PC-9 (cell line): ENCODE data around the gene HSPA1L. TPM values are rescaled to one million over a fixed set of nuclear protein-coding genes. Genes with fewer than 3 reads are reported as not detected.
"Not testable (repeated sequence)": the region's sequence is repeated elsewhere in the genome, so short reads cannot be mapped to it uniquely, and the experiment has no call there.

Experiments
- BruUV-seq: library from RNA; stranded (reverse); fragments of 400-500 nt; replicated peaks from 2 replicates; lab custom pipeline; 2021; lab: Mats Ljungman, UMichigan
- CTCF ChIA-PET: fragments of 300-600 bp; sonication (Branson Sonifier 250); formaldehyde crosslinking; loops from one replicate; lab custom pipeline; 2022; ENCODE audit warnings: antibody characterized with exemption; lab: Charles Lee
- POLR2A ChIA-PET: fragments of 300-600 bp; sonication (Branson Sonifier 250); formaldehyde crosslinking; loops from one replicate; lab custom pipeline; 2022; ENCODE audit warnings: antibody characterized with exemption; ENCODE audit not compliant: unreplicated experiment; lab: Charles Lee
- DNase-seq, 2 experiments: peaks; one replicate each; pipeline versions ENCODE4 v3.0.0 to v3.0.0-alpha.2; 2015 to 2022; ENCODE audit warnings: mixed read lengths in 1 of 2
- H2AFZ ChIP-seq: fragments of 200-600 bp; sonication (generic); 2 replicates; pipeline ENCODE4 v1.8.1; 2017; ENCODE audit warnings: antibody characterized with exemption
- H3F3A ChIP-seq: fragments of 200-600 bp; sonication (generic); 2 replicates; pipeline ENCODE4 v1.8.1; 2017; ENCODE audit warnings: antibody characterized with exemption, mild to moderate bottlenecking, low read depth; ENCODE audit not compliant: insufficient read depth
- H3K27ac ChIP-seq: fragments of 200-600 bp; sonication (generic); 2 replicates; pipeline ENCODE4 v1.6.1; 2016; ENCODE audit warnings: mixed run types
- H3K27me3 ChIP-seq: fragments of 200-600 bp; sonication (generic); 2 replicates; pipeline ENCODE4 v1.6.1; 2016; ENCODE audit warnings: low read depth, mixed run types; ENCODE audit not compliant: insufficient read depth
- H3K36me3 ChIP-seq: fragments of 200-600 bp; sonication (generic); 2 replicates; pipeline ENCODE4 v1.6.1; 2016; ENCODE audit warnings: low read depth, mixed run types
- H3K4me1 ChIP-seq: fragments of 200-600 bp; sonication (generic); replicated peaks from 2 replicates; pipeline ENCODE4 v1.6.1; 2016; ENCODE audit warnings: mixed run types; ENCODE audit not compliant: insufficient read depth
- H3K4me2 ChIP-seq: fragments of 200-600 bp; sonication (generic); 2 replicates; pipeline ENCODE4 v1.6.1; 2017; ENCODE audit warnings: mixed run types
- H3K4me3 ChIP-seq: fragments of 200-600 bp; sonication (generic); 2 replicates; pipeline ENCODE4 v1.6.1; 2016; ENCODE audit warnings: mixed run types
- H3K79me2 ChIP-seq: fragments of 200-600 bp; sonication (generic); 2 replicates; pipeline ENCODE4 v1.6.1; 2017; ENCODE audit warnings: low read depth, mixed run types
- H3K9me2 ChIP-seq: fragments of 200-600 bp; sonication (generic); 2 replicates; pipeline ENCODE4 v1.8.1; 2017; ENCODE audit warnings: mild to moderate bottlenecking; ENCODE audit not compliant: insufficient read depth
- H3K9me3 ChIP-seq: fragments of 200-600 bp; sonication (generic); 2 replicates; pipeline ENCODE4 v1.8.1; 2016; ENCODE audit warnings: low read depth; ENCODE audit not compliant: insufficient read depth
- H4K20me1 ChIP-seq: fragments of 200-600 bp; sonication (generic); 2 replicates; pipeline ENCODE4 v1.8.1; 2017; ENCODE audit not compliant: insufficient read depth
- EZH2 ChIP-seq: fragments of 200-600 bp; sonication (generic); IDR thresholded peaks from 2 replicates; pipeline ENCODE4 v1.8.0; 2017; ENCODE audit warnings: antibody characterized with exemption, low read depth
- intact Hi-C: fragments of 100-400 bp; cut with micrococcal nuclease; formaldehyde crosslinking; loops from one replicate; pipeline ENCODE4 v1.10.0; 2022; ENCODE audit not compliant: unreplicated experiment
- total RNA-seq: library from RNA; stranded (reverse); gene quantifications from 2 replicates; pipeline ENCODE4 v1.2.3, GENCODE V29; 2021
- TF ChIP-seq, protein P1 (sequence below): fragments of 200-600 bp; sonication (generic); conservative IDR thresholded peaks from 2 replicates; pipeline ENCODE4 v1.6.1; 2017; ENCODE audit warnings: mixed run types, antibody characterized with exemption, mild to moderate bottlenecking, moderate library complexity

The HSPA1L gene
- total RNA-seq, 1 experiment from 2014 or later = 2.3 TPM

DNA sequence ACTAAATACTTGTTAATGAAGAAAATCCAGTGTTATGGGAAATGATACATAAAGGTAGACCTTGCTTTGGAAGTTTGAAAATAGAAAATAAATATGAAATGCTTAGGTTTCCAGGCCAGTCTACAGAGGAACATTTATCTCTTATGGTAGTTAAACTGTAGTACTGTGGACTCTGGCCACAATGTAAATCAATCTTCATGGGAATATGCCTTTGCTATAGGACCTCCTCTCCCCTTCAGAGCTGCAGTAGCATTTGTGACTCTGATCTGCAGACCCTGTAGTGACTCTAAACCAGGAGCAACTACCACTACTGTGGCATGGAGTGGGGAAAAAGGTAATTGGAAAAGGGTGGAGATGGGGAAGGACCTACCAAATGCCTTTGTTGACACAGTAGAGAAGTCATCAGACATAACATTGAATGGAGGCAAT is 4.8 kb upstream of the HSPA1L start:
- peak overlapping the region; percentile 98 for H3K27ac ChIP-seq
- DNase-seq = no peak

DNA sequence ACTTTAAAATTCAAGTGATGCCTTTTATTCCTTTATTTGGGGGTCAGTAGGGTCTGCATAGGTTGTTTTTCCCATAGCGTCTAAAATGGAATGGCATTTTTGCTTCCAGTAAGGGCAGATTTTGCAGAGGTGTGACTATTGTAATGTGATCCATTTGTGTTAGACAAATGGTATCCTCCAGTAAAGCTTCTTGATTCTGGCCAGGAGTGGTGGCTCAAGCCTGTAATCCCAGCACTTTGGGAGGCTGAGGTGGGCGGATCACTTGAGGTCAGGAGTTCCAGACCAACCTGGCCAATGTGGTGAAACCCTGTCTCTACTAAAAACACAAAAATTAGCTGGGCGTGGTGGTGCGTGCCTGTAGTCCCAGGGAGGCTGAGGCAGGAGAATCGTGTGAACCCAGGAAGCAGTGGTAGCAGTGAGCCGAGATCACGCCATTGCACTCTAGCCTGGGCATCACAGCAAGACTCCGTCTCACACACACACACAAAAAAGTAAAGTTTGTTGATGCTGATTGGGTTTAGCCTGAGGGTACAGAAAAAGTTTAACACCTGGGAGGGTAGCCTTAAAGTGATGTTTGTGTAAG is 2.9 kb upstream of the HSPA1L start:
- Histone ChIP-seq H4K20me1 (peaks cover 19% of the 10 kb centered on the region), H3F3A (peaks cover 71% of the 10 kb centered on the region), H3K27ac (peak overlapping the region; percentile 98), H3K4me3 (peak overlapping the region; percentile 81), H3K4me1 (peaks cover 45% of the 10 kb centered on the region), H3K4me2 (peak overlapping the region; percentile 98), H3K79me2 (peaks cover 65% of the 10 kb centered on the region)
- POLR2A ChIA-PET = interaction anchor here (0.7 to 1.0 kb wide), 3 partner anchors 17 to 220 kb away, joined by 3 to 4 read pairs (median 3); partner anchors contain the start of gene CLIC1
- H3K9me2 ChIP-seq, CTCF ChIA-PET, intact Hi-C loops, BruUV-seq, H3K36me3 ChIP-seq, H2AFZ ChIP-seq, H3K27me3 ChIP-seq, H3K9me3 ChIP-seq: not testable (repeated sequence)
- DNase-seq = peak; percentile 53 to 55

More for the DNA sequence above, 4.8 kb upstream of the HSPA1L start:
- Histone ChIP-seq H3K27me3 (no peaks in the 10 kb centered on the region), H3K36me3 (no peaks in the 10 kb centered on the region), H3K4me3 (peak overlapping the region; percentile 81), H2AFZ (no peak overlapping the region), H3K79me2 (peaks cover 72% of the 10 kb centered on the region), H3F3A (peaks cover 75% of the 10 kb centered on the region), H3K9me3 (no peaks in the 10 kb centered on the region), H3K4me1 (peaks cover 53% of the 10 kb centered on the region), H3K4me2 (peak overlapping the region; percentile 98), H3K9me2 (no peaks in the 10 kb centered on the region), H4K20me1 (peaks cover 19% of the 10 kb centered on the region)
- intact Hi-C loops = loop anchor here (10.0 kb wide), 2 partner anchors 275 to 1155 kb away; partner anchors contain the start of genes ATP6V1G2, DDX39B and NFKBIL1
- no peak for TF ChIP-seq EZH2
- TF ChIP-seq, protein P1, sequence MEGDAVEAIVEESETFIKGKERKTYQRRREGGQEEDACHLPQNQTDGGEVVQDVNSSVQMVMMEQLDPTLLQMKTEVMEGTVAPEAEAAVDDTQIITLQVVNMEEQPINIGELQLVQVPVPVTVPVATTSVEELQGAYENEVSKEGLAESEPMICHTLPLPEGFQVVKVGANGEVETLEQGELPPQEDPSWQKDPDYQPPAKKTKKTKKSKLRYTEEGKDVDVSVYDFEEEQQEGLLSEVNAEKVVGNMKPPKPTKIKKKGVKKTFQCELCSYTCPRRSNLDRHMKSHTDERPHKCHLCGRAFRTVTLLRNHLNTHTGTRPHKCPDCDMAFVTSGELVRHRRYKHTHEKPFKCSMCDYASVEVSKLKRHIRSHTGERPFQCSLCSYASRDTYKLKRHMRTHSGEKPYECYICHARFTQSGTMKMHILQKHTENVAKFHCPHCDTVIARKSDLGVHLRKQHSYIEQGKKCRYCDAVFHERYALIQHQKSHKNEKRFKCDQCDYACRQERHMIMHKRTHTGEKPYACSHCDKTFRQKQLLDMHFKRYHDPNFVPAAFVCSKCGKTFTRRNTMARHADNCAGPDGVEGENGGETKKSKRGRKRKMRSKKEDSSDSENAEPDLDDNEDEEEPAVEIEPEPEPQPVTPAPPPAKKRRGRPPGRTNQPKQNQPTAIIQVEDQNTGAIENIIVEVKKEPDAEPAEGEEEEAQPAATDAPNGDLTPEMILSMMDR = no peak
- POLR2A ChIA-PET = interaction anchor here (0.6 to 0.7 kb wide), 2 partner anchors 81 to 108 kb away, joined by 8 to 14 read pairs; no protein-coding TSS in a partner anchor
- BruUV-seq = no TSS peak
- CTCF ChIA-PET = interaction anchor here (0.6 to 0.7 kb wide), 2 partner anchors 43 to 126 kb away, joined by 3 to 4 read pairs; partner anchors contain the start of genes CFB and NEU1

DNA sequence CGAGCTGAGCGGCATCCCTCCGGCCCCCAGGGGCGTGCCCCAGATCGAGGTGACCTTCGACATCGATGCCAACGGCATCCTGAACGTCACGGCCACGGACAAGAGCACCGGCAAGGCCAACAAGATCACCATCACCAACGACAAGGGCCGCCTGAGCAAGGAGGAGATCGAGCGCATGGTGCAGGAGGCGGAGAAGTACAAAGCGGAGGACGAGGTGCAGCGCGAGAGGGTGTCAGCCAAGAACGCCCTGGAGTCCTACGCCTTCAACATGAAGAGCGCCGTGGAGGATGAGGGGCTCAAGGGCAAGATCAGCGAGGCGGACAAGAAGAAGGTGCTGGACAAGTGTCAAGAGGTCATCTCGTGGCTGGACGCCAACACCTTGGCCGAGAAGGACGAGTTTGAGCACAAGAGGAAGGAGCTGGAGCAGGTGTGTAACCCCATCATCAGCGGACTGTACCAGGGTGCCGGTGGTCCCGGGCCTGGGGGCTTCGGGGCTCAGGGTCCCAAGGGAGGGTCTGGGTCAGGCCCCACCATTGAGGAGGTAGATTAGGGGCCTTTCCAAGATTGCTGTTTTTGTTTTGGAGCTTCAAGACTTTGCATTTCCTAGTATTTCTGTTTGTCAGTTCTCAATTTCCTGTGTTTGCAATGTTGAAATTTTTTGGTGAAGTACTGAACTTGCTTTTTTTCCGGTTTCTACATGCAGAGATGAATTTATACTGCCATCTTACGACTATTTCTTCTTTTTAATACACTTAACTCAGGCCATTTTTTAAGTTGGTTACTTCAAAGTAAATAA is 2.2 kb upstream of the HSPA1L start:
- Histone ChIP-seq H3K79me2 (peaks cover 64% of the 10 kb centered on the region), H4K20me1 (peaks cover 19% of the 10 kb centered on the region), H3K4me3 (peak overlapping the region; percentile 81), H3K4me2 (peak overlapping the region; percentile 98), H3K27ac (peak overlapping the region; percentile 98; the same call in 1 of the 2 replicates), H3F3A (peaks cover 65% of the 10 kb centered on the region), H3K4me1 (peaks cover 38% of the 10 kb centered on the region)
- H3K9me2 ChIP-seq, DNase-seq, CTCF ChIA-PET, H3K36me3 ChIP-seq, intact Hi-C loops, H3K9me3 ChIP-seq, H3K27me3 ChIP-seq, H2AFZ ChIP-seq: not testable (repeated sequence)
- TSS peak; percentile 38 for BruUV-seq
- POLR2A ChIA-PET = interaction anchor here (0.7 kb wide), 1 partner anchor 219 kb away, joined by 3 read pairs; no protein-coding TSS in a partner anchor
